Measurements from ENCODE around the gene EPHA2.
"Not testable (repeated sequence)": the region's sequence is repeated elsewhere in the genome, so short reads cannot be mapped to it uniquely, and the experiment has no call there.

The EPHA2 gene

DNA sequence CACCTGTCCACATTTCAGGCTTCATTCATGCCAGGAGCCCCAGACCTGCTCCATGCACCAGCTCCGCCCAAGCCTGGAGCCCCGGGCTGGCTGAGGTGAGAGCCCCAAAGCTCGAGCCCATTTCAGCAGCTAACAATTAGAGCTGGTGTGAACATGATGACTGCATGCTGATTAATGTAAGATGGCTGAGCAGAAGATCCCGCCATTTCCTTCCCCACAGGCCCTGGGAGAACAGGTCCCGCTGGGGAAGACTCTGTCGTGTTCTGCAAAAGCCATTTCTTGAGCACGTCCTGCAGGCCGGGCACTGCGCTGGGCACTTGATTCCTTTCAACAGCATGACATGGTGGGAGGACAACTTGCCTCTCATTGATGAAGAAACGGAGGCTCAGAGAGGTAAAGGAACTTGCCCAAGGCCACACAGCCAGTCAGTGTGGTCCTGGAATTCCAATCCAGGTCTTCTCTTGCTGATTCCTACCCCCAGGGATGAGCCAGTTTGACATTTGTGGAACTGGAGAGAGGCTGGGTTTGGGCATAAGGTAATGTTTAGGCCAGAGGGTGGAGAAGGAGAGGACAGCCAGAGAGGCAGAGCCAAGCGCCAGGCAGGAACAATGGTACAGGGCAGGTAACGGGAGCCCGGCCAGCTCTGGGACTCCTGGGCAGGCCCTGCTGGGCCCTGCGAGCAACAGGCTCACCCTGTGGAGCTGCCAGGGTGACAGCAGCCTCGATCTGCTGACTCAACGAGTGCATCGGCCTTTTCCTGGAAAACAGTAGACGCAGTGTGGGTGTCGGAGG lies 28.1 kb upstream of the EPHA2 start:
- no peak for DNase-seq

DNA sequence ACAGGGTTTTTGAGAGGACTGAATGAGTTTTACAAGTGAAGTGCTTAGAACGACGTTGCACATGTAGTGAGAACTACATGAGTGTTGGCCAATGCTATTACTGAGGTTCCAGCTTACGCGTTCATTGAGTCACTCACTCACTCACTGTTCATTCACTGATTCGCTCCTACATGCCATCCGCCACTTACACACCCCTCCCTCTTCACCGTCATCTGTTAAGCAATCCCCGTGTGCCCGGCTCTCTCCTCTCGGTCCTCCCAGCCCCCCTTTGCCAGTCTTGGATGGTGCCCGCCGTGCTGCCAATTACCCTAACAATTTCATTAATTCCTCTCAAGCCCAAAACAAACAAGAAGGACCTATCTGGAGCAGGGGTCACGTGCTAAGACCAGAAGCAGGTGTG lies 27.3 kb upstream of the EPHA2 start:
- no peak for DNase-seq

DNA sequence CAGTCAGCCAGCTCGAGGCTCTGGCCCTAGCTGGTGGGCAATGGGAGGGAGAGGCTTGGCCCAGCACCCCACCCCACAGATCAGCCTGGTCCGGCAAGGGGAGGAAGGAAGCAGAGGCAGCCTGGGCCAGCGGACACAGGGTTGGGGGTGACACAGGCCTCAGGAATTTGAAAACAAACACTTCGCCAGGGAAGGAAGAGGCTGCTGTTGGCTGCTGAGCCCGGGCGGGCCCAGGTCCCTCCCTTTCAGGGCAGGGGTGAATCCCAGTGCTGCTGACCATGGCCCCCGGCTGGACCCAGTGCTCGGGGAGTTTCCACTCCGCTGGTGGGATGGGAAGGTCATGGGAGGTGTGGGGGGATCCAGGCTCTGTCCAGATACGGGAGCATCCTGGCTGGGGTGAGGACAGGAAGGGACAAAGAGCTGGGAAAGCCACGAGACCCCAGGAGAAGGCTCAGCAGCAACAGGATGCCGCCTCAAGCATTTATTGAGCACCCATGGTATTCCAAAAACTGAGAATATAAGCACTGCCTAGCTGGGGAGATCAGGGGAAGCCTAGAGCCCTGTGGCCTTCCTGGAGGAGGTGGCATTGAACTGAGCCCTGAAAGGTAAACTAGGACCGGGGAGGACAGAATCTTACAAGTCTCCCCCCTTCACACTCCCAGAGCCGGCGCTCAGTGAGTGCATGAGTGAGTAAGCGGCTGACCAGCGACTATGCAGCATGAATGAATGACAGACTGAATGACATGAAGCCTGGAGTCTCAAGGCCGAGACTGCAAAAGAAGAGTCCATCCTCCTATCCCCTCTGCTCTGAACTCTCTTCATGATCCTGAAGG lies 26.2 kb upstream of the EPHA2 start:
- DNase-seq: no peak

DNA sequence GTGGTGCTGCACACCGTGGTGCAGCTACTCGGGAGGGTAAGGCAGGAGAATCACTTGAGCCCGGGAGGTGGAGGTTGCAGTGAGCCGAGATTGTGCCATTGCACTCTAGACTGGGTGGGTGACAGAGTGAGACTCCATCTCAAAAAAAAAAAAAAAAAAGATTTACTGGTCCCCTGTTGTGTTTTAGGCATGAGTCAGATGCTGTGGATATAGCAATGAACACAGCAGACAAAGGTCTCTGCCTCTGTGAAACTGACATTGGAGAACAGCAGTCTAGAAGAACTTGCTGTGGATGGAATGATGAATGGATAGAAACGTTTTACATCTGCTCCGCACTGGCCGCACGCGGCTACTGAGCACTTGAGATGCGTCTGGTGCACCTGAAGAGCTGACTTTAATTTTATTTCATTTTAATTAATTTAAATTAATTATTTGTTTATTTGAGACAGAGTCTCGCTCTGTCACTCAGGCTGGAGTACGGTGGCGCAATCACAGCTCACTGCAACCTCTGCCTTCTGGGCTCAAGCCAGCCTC lies 24.5 kb upstream of the EPHA2 start:
- DNase-seq: no peak

DNA sequence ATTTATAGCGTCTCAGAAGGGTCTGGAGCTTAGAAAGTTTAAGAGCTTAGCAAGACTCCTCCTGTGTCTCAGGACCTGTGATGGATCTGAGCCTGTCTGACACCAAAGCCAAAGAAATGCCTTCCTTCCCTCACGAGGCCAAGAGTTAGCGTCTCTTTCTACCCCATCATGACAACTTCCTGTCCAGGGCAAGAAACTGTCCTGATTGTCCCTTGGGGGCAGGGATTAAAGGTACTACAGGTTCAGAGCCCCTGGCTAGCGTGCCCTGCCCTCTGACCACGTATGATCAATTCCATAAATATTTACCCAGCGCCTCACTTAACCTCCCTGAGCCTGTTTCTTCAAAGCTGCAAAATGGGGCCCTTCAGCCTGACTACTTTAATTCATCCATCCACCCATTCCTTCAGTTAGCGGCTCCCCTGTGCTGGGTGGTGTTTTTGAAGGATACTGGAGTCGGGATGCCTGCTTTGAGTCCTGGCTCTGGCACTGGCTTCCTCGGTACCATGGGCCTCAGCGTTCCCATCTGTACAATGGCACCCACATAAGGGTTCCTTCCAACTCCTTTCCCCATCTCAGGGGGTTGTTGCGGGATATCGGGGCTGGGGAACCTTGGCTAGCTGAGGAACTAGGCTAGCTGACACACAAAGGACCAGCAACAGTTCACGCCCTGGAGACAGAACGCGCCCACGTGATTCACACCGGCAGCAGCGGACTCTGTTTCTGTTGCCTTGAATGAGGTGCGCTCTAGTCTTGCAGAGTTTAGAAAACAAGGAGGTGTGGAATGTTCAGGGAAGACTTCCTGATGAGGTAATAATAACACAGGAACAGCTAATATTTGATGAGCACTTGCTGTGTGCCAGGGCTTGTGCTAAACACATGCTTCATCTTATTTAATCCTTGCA lies 23.0 kb upstream of the EPHA2 start:
- no peak for DNase-seq

DNA sequence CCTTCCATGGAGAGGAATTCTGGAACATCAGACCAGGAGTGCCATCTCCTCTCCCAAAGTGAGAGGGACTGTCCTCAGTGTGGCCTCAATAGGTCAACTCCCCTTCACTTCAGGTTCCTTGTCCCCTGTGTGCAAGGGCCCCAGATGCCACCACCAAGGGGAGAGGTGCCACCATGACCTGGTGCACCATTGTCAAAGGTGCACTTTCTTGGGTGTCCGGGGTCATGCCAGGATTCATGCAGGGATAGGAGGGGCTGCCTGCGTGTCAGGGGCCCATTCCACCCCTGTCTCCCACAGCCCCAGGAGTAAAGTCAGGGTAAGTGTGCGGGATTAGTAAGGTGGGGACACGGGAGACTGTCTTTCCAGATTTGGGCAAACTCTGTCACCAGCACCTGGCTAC lies 21.4 kb upstream of the EPHA2 start:
- DNase-seq: no peak

DNA sequence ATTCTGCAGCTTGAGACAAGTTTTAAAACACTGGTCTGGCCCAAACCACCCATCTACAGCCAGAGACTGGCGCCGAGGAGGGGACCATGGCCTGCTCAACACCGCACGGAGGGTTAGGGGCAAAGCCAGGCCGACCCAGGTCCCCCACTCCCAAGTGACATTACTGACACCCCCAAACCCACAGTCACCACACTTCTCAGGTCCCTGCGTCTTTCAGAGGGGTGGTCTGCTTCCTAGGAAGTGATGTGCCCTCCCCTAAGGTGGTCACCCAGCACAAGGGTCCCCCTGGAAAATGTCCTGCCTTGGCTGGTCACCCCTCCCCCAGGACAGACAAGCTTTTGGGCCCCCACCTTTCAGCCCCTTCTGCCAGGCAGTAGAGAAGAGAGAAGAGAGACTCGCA lies 20.8 kb upstream of the EPHA2 start:
- DNase-seq: no peak

DNA sequence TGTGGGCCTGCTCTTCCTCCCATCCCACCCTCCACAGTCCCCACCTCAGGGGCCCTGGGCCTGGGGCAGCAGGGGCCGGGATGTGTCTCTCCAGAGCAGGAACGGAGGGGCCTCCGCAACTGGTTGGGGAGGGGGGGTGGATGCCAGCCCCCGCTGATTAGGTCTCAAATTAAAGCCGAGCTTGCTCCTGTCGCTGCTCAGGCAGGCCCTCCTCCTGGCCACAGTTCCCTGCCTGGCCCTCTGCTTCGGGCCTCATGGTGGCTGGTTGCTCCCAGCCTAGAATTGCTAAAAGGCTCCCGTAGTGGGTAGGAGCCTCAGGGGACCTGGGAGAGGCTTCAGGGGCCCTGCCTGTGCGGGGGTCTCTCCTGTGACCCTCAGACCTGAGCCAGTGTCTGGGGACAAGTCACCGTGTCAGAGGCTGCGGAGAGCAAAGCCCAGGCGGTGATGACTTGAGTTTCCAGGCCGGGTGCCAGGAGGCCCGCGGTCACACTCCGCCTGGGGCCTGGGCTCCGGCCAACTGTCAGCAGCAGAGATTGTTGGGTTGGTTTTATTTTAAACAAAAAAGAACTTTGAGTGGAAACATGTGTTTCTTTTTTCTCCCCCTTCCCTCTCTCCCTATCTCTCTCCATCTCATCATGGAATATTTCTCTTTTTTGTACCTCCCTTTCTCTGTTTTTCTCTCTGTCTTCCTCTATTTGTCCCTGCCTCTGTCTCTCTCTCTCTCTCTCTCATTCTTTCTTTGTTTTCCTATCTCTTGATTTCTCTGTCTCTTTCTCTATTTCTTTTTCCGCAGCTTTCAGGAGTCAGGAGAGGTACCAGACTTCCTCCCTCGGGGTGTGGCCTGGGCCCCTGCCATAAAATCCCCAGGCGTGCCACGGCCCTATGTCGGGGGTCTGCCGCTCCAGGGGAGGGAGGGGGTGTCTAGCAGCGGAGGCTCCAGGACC lies 20.0 kb upstream of the EPHA2 start:
- no peak for DNase-seq

DNA sequence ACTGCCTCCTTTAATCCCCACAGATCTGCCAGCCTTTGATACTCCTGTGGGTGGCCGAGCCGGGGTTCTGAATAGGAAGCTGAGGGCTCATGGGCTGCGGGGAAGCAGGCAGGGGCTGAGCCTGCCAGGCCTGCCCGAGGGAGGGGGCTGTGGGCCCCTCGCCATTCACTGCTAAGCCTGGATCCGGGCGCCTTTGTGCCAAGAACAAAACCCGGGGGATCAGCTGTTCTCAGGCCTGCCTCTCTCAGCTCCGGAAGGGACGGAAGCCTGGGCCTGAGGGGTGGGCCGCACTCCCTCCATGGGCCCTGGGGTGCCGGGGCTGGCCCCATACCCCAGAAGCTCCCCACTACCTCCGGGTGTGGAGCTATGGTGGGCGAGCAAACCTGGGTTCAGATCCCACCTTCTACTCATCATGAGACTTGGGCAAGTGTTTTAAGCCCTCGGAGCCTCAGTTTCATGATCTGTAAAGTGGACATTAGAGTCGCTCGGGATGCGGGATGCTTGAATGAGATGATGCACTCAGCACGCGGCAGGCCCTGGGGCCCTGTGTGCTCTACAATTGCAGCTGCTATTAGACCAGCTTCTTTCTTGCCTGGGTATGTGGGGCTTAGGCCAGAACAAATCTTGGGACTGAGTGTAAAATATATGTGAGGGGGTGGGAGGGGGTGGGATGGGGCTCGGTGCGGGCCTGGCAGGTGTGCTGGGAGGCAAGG lies 19.2 kb upstream of the EPHA2 start:
- DNase-seq: no peak

DNA sequence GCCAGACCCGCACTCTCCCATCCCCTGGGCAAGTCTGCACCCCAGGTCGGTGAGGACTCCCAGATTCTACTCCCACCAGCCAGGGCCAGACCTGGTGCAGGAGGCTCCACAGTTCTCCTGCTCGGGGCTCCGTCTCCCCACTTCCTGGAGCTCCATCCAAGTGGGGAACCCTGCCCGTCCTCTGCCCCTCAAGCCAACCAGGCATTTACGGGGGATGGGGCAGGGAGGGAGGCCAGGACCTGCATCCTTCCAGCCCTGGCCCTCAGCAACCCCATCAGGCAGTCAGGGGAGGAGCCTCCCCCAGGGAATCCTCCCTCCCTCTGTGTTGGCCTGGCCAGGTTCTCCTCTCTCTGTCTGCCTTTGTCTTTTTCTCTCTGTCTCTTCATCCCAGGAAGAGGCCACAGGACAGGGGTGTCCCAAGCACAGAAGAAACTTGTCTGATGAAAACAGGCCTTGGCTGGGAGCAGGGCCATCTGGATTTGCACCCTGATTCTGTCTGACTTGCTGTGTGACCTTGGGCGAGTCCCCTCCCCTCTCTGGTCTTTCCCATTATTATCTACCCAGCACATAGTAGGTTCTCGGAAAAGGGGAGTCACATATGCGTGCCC lies 18.5 kb upstream of the EPHA2 start:
- DNase-seq: no peak

DNA sequence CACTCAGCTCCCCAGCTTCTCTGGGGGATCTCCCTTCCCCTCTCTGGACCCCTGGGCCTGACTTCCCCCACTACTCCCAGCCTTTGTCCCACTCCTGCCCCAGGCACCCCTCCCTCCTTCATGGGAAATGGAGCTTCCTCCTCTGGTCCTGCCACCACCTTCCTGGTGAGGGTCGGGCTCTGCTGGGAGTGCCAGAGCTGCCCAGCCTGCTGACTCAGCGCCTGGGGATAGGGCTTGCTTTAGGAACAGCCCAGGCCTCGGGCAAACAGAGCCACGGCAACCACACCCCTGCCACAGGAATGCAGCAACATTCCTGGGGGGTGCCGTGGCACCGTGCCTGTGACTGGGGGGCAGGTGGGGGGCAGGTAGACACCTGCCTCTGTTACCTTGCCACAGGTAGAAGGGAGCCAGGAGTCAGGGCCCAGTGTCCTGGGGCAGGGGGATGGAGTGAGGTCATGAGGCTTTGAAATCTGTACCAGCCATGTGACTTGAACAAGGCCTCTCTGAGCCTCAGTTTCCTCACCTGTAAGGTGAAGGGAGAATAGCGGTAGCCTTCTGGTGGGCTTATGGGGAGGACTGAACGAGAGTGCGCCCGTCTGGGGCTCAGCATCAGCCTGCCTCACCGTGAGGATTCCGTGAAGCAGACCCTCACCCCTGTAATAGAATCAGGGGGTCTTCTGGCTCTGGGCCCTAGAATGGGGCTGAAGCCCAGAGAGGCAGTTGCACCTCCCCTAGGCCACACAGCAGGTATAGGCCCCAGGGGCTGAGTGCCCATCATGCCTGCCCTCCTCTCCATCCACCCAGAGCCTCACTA lies 17.8 kb upstream of the EPHA2 start:
- no peak for DNase-seq

DNA sequence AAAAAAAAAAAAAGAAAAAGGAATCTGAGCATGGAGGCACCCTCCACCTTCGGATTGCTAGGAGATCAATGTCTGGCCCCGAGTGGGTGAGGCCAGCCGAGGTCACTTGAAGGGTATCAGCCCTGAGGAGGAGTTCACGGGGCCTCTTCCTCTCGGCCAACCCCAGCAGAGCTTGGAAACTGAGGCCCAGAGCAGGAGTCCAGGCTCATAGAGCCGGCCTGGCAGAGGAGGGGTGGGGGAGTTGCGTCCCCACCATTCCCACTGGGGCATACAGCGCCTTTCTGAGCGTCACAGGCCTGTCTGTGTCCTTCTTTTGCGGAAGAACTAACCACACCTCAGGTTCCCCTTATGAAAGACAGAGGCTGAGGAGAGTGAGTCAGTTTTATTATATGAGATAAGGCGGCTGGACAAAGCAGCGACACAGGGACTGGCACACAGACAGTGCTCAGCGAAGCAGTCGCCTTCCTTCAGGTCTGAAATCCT lies 17.1 kb upstream of the EPHA2 start:
- DNase-seq: no peak

DNA sequence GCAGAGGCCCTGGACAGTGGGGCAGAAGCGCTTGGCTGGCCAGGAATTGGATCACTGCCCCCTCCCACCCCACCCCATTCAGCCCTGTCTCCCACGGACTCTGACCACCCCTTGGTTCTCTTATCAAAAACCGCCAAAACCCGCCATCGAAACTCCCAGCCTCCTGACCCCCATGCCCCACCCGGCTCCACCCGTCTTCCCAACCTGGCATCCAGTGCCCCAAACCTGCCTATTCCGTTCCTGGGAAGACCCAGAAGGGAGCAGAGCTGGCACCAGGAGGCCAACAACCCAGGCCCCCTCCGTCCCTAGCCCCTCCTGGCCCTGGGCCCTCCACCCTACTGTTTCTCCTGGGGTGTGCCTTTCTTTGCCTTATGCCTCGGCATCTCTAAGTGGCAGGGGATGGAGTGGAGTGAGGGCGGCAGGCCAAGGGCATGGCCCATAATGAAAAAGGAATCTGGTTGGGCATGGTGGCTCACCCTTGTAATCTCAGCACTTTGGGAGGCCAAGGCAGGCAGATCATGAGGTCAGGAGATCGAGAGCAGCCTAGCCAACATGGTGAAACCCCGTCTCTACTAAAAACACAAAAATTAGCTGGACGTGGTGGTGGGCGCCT lies 16.5 kb upstream of the EPHA2 start:
- DNase-seq: no peak

DNA sequence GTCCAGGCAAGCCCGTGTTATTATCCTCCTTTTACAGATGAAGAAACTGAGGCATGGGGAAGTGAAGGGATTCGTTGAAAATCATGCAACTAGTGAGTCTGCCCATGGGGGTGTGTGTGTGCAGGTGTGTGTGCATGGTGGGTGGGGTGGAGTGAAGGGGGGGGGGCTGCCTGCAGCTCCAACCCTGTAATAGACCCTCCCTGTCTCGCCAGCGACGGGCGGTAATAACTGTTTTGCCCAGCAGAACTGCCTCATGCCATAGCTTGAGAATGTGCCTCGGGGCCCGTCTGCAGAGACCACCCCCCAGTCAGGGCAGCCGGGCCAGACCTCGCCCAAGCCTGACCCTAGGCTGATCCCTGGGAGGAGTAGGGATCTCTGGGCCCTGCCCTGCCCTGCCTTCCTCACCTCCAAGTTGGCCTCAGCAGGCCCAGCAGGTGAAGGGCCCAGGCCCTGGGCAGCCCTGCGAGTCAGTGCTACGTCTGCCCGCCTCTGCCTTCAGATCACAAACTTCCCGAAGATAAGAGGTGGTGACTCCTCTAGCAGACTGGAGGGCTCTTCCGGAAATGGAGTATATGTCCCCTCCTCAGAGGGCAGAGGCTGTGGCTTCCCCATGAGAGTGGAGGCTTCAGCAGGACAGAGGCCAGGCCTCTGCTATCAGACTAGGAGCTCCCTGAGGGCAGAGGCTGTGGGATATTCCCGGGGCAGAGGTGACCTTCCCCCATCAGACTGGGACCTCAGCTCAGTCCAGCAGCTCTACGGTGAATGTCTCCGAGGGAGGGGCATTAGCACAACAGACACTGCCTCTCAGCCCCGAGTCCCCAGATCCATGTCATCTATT lies 15.7 kb upstream of the EPHA2 start:
- no peak for DNase-seq

DNA sequence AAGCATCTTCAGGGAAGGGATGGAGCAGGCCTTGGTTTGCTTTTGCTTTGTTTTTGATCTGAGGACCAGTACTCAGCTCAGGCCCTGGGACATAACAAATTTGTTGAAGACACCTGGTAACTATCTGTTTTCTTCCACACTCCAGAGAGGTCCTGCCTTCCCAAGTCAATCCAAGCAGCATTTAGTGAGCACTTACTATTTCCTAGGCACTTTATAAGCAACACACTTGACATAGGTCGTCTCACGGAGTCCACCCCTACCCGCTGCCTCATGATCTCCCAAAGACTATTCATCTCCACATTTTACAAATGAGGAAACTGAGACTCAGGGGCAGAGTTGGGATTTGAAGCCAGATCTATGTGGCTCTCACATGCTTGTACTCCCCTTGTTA lies 14.4 kb upstream of the EPHA2 start:
- no peak for DNase-seq

DNA sequence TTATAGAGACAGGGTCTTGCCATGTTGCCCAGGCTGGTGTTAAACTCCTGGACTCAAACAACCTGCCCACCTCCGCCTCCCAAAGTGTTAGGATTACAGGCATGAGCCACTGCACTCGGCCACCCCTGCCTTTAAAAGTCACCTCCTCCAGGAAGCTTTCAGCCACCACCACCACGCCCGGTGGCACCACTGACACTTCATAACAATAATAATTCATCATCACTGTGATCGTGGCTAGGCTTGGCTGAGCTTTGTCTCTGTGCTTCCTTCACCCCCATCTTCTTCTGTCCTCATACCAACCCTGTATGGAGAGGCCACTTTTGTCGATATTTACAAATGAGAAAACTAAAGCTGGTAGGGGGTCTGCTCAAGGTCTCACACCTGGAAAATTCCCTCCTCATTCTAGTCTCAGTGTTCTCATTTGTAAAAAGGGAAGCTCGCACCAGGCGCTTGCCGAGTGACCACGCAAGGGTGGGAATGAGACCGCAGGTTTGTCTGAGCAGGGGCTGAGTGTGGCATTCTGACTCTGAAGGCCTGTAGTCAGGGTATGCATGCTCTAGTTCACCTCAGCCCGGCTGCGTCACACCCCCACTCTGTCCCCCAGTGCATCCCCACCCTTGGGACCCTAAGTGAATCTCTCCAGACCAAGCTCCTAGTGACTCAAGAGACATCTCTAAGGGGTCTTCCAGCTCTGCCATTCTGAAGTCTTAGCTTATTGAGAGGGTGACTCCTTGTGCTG lies 12.9 kb upstream of the EPHA2 start:
- no peak for DNase-seq

DNA sequence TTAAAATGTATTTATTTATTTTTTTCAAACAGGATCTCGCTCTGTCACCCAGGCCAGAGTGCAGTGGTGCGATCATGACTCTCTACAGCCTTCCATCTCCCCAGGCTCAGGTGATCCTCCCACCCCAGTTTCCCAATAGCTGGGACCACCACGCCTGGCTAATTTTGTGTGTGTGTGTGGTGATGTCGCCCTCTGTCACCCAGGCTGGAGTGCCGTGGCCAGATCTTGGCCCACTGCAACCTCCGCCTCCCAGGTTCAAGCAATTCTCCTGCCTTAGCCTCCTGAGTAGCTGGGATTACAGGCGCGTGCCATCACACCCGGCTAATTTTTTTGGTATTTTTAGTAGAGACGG lies 12.3 kb upstream of the EPHA2 start:
- DNase-seq: not testable (repeated sequence)

Measured in NCI-H1436 treated with DMSO at 0.1 percent for 48 hours (cell line).